Right lobe of liver (tissue), 6 donors: ENCODE results near the gene PCDH15. TPM values are rescaled to one million over a fixed set of nuclear protein-coding genes. Genes with fewer than 3 reads are reported as not detected.

Experiments used
- ATAC-seq, 4 donors: fragments of 200-7000 bp; cut with Tn5 transposase; one replicate each; pipeline ENCODE4 v1.9.1; 2020; ENCODE audit warnings: mild to moderate bottlenecking in 4 of 4, moderate library complexity in 4 of 4
- DNase-seq, 3 donors: peaks; one replicate each; pipeline ENCODE4 v3.0.0-alpha.2; 2020
- H3K27ac ChIP-seq, 3 donors: fragments of 200-600 bp; one replicate each; pipeline ENCODE4 v1.8.0; 2022
- H3K27me3 ChIP-seq, 2 donors: fragments of 200-600 bp; one replicate each; pipeline ENCODE4 v1.8.0; 2022
- H3K36me3 ChIP-seq, 4 donors: fragments of 200-600 bp; sonication (generic) in 1 of 4; one replicate each; pipeline versions ENCODE4 v1.5.1 to v1.8.0; 2017 to 2022; ENCODE audit warnings: control low read depth in 1 of 4
- H3K4me1 ChIP-seq, 4 donors: fragments of 200-600 bp; sonication (generic) in 1 of 4; one replicate each; pipeline versions ENCODE4 v1.5.1 to v1.8.0; 2017 to 2022; ENCODE audit warnings: control low read depth in 1 of 4
- H3K4me3 ChIP-seq, 3 donors: fragments of 200-600 bp; one replicate each; pipeline ENCODE4 v1.8.0; 2022
- H3K9me3 ChIP-seq, 4 donors: fragments of 200-600 bp; sonication (generic) in 1 of 4; one replicate each; pipeline versions ENCODE4 v1.5.1 to v1.8.0; 2017 to 2022; ENCODE audit warnings: control low read depth in 1 of 4
- POLR2A ChIP-seq: fragments of 450-650 bp; IDR thresholded peaks from one replicate; pipeline ENCODE4 v1.6.1; 2017; ENCODE audit warnings: antibody characterized with exemption, mild to moderate bottlenecking
- WGBS: methylation state at CpG from one replicate; pipeline ENCODE4 v1.1.6; 2018; ENCODE audit warnings: low coverage, low lambda C conversion rate; ENCODE audit not compliant: insufficient coverage; ENCODE audit errors: missing lambda C conversion rate; 5-methylcytosine and 5-hydroxymethylcytosine counted together
- intact Hi-C, 2 donors: fragments of 100-400 bp; cut with DNase I; formaldehyde crosslinking; loops; one replicate each; pipeline versions ENCODE4 v1.11.2 to v1.14.1; 2022
- total RNA-seq, 6 experiments: library from RNA; depleted of rRNA in 2 of 6; stranded (reverse); fragments of >200 nt in 2 of 6; fragmentation: NEBNext Ultra II Directional in 3 of 6; extraction: Animal tissue kit (Norgen Biotek cat#: 25700) in 3 of 6; gene quantifications; one replicate each; pipeline versions ENCODE4 v1.1.0 to v1.2.4, GENCODE V29; 2016 to 2023
- TF ChIP-seq, protein P1 (sequence below), 4 donors: fragments of 200-600 bp in 3 of 4; fragments of 450-650 bp in 1 of 4; IDR thresholded peaks; one replicate each; pipeline versions ENCODE4 v1.5.1 to v1.8.0; 2016 to 2022; ENCODE audit warnings: antibody characterized with exemption in 4 of 4, mild to moderate bottlenecking in 2 of 4
- donor health status: DM: no; HTN: yes; CAD: no.
- donor health status: DM: no; HTN: no; CAD: no.
- donor health status: DM: no; HTN: no; CAD: no.
- donor health status: DM: no; HTN: yes; CAD: no.
- donor health status: DM: no; HTN: yes; CAD: no.

Gene PCDH15
- total RNA-seq, 6 experiments from 2014 or later: not detected

DNA sequence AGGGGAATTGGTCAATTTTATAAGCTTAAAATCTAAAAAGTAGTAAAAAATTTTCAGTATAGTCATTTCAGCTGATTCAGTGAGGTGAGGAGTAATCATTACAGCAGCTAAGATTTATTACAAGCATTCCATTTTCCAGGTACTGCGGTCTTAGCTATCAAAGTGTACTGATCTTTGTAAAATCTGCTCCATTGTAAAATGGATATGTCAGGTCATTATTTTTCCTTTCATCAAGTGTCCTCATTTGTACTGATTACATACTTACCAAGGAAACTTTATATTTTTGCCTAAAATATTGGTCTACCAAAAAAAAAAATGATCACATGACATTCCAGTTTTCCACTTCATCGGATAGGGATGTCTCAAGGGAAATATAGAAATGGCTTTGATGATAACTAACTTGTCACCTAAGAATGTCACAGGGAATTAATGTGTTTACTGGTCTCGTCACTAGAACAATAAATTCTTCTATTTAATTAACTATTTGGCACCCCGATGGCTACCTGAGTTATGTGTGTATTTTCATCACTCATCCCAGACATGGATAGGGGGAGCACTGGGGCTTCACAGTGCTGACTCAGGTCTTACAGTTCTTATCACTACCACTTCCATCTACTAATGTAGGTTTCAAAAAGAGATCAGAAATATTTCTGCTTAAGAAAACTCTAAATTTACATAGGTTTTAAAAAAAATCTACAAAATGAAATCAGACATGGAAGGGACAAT lies 948.4 kb downstream of the PCDH15 start:
- H3K4me3 ChIP-seq: no peak overlapping the region
- no peaks in the 10 kb centered on the region for H3K4me1 ChIP-seq
- no peaks in the 10 kb centered on the region for H3K36me3 ChIP-seq
- ATAC-seq (no peak), DNase-seq (no peak)
- TF ChIP-seq, protein P1, sequence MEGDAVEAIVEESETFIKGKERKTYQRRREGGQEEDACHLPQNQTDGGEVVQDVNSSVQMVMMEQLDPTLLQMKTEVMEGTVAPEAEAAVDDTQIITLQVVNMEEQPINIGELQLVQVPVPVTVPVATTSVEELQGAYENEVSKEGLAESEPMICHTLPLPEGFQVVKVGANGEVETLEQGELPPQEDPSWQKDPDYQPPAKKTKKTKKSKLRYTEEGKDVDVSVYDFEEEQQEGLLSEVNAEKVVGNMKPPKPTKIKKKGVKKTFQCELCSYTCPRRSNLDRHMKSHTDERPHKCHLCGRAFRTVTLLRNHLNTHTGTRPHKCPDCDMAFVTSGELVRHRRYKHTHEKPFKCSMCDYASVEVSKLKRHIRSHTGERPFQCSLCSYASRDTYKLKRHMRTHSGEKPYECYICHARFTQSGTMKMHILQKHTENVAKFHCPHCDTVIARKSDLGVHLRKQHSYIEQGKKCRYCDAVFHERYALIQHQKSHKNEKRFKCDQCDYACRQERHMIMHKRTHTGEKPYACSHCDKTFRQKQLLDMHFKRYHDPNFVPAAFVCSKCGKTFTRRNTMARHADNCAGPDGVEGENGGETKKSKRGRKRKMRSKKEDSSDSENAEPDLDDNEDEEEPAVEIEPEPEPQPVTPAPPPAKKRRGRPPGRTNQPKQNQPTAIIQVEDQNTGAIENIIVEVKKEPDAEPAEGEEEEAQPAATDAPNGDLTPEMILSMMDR (IDR thresholded peaks at IDR 0.05): no peak
- no peak for TF ChIP-seq POLR2A
- intact Hi-C loops: no loop called here
- WGBS: 74% methylated on average over 4 of the region's 4 CpGs
- no peak overlapping the region for H3K27ac ChIP-seq
- H3K27me3 ChIP-seq: no peaks in the 10 kb centered on the region
- no peaks in the 10 kb centered on the region for H3K9me3 ChIP-seq

DNA sequence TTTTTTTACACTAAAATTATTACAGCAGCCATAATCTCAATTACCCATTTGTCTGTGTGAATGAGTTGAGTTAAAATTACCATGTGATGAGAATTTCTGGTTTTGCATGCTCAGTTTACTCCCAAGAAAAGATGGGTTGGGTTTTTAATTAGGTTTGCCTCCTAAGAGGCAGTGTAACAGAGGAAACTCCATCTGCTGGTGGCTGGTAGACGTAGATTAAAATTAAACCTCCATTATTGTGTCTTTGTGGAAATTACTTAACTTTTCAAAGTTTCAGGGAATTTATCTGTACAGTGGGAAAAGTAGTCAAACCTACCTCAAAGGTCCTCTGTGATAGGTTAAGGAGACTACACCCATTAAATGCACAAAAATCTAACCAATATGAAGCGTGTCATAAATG lies 954.2 kb downstream of the PCDH15 start:
- Histone ChIP-seq H3K4me3 (no peak overlapping the region), H3K36me3 (no peaks in the 10 kb centered on the region), H3K9me3 (no peaks in the 10 kb centered on the region), H3K4me1 (no peaks in the 10 kb centered on the region), H3K27ac (no peak overlapping the region), H3K27me3 (no peaks in the 10 kb centered on the region)
- TF ChIP-seq, protein P1 (IDR thresholded peaks at IDR 0.05): peak in 2 of 4 donors; percentile 8 to 22
- TF ChIP-seq POLR2A: no peak
- intact Hi-C loops: no loop called here
- 53% methylated on average over 2 of the region's 2 CpGs for WGBS
- DNase-seq (no peak), ATAC-seq (no peak)

GRCh38 chr10:53843736-53844362 lies 957.2 kb downstream of the PCDH15 start:
- no peaks in the 10 kb centered on the region for H3K9me3 ChIP-seq
- no peak for TF ChIP-seq POLR2A
- TF ChIP-seq, protein P1 (IDR thresholded peaks at IDR 0.05): no peak
- no peak overlapping the region for H3K27ac ChIP-seq
- H3K27me3 ChIP-seq: no peaks in the 10 kb centered on the region
- ATAC-seq (peak in 1 of 4 donors; percentile 21), DNase-seq (no peak)
- H3K4me1 ChIP-seq: no peaks in the 10 kb centered on the region
- 14% methylated on average over 1 of the region's 1 CpG for WGBS
- intact Hi-C loops: no loop called here
- no peak overlapping the region for H3K4me3 ChIP-seq
- H3K36me3 ChIP-seq: no peaks in the 10 kb centered on the region

- H3K9me3 ChIP-seq: no peaks in the 10 kb centered on the region
- no peak for DNase-seq
- no peaks in the 10 kb centered on the region for H3K36me3 ChIP-seq
- no peaks in the 10 kb centered on the region for H3K4me1 ChIP-seq
- no peaks in the 10 kb centered on the region for H3K27me3 ChIP-seq
- ATAC-seq: no peak
- TF ChIP-seq, protein P1 (IDR thresholded peaks at IDR 0.05): no peak
- TF ChIP-seq POLR2A: no peak
- intact Hi-C loops: no loop called here
- WGBS: 46% methylated on average over 9 of the region's 9 CpGs
- no peak overlapping the region for H3K27ac ChIP-seq
- no peak overlapping the region for H3K4me3 ChIP-seq
Observed at GRCh38 chr10:53841483-53842145, 959.4 kb downstream of the PCDH15 start.
